ENCODE data around the gene BCL3.

Gene BCL3

GRCh38 chr19:44785271-44785670, 36.8 kb downstream of the BCL3 start:
- WGBS, 2 experiments = 87 to 93% methylated on average over 3 of the region's 3 CpGs
- Histone ChIP-seq H3K4me1 (ENCODE audit: control insufficient read depth, insufficient read depth, low read length) (no peaks in the 10 kb centered on the region), H3K27me3 (ENCODE audit: control insufficient read depth, insufficient read depth, low read length, poor library complexity, severe bottlenecking) (no peaks in the 10 kb centered on the region), H3K4me3 (ENCODE audit: insufficient read depth, low read depth, low read length) (no peak overlapping the region), H3K36me3 (ENCODE audit: control insufficient read depth, insufficient read depth, low read length) (no peaks in the 10 kb centered on the region), H3K27ac (ENCODE audit: insufficient read depth, low read depth, low read length, poor library complexity, severe bottlenecking) (no peak overlapping the region), H3K9me3 (ENCODE audit: control insufficient read depth, low read length) (no peaks in the 10 kb centered on the region)

- no peaks in the 10 kb centered on the region for H3K9me3 ChIP-seq (ENCODE audit: control insufficient read depth, low read length)
- no peaks in the 10 kb centered on the region for H3K36me3 ChIP-seq (ENCODE audit: control insufficient read depth, insufficient read depth, low read length)
- H3K27me3 ChIP-seq (ENCODE audit: control insufficient read depth, insufficient read depth, low read length, poor library complexity, severe bottlenecking) = no peaks in the 10 kb centered on the region
- WGBS, 2 experiments = 91 to 95% methylated on average over 15 of the region's 15 CpGs
- no peak overlapping the region for H3K27ac ChIP-seq (ENCODE audit: insufficient read depth, low read depth, low read length, poor library complexity, severe bottlenecking)
- no peak overlapping the region for H3K4me3 ChIP-seq (ENCODE audit: insufficient read depth, low read depth, low read length)
- H3K4me1 ChIP-seq (ENCODE audit: control insufficient read depth, insufficient read depth, low read length) = no peaks in the 10 kb centered on the region
Measured at GRCh38 chr19:44785993-44786392, 37.5 kb downstream of the BCL3 start.

- no peaks in the 10 kb centered on the region for H3K4me1 ChIP-seq (ENCODE audit: control insufficient read depth, insufficient read depth, low read length)
- H3K27me3 ChIP-seq (ENCODE audit: control insufficient read depth, insufficient read depth, low read length, poor library complexity, severe bottlenecking) = no peaks in the 10 kb centered on the region
- 92 to 95% methylated on average over 6 of the region's 6 CpGs for WGBS, 2 experiments
- no peaks in the 10 kb centered on the region for H3K36me3 ChIP-seq (ENCODE audit: control insufficient read depth, insufficient read depth, low read length)
- H3K4me3 ChIP-seq (ENCODE audit: insufficient read depth, low read depth, low read length) = no peak overlapping the region
- no peaks in the 10 kb centered on the region for H3K9me3 ChIP-seq (ENCODE audit: control insufficient read depth, low read length)
- H3K27ac ChIP-seq (ENCODE audit: insufficient read depth, low read depth, low read length, poor library complexity, severe bottlenecking) = no peak overlapping the region
Measured at GRCh38 chr19:44788971-44789370, 40.5 kb downstream of the BCL3 start.

GRCh38 chr19:44789943-44790483, 41.5 kb downstream of the BCL3 start:
- WGBS, 2 experiments = 94% methylated on average over 12 of the region's 13 CpGs
- no peaks in the 10 kb centered on the region for H3K36me3 ChIP-seq (ENCODE audit: control insufficient read depth, insufficient read depth, low read length)
- H3K27me3 ChIP-seq (ENCODE audit: control insufficient read depth, insufficient read depth, low read length, poor library complexity, severe bottlenecking) = no peaks in the 10 kb centered on the region
- no peaks in the 10 kb centered on the region for H3K9me3 ChIP-seq (ENCODE audit: control insufficient read depth, low read length)
- no peak overlapping the region for H3K27ac ChIP-seq (ENCODE audit: insufficient read depth, low read depth, low read length, poor library complexity, severe bottlenecking)
- H3K4me1 ChIP-seq (ENCODE audit: control insufficient read depth, insufficient read depth, low read length) = no peaks in the 10 kb centered on the region
- H3K4me3 ChIP-seq (ENCODE audit: insufficient read depth, low read depth, low read length) = no peak overlapping the region

- 90 to 92% methylated on average over 9 of the region's 9 CpGs for WGBS, 2 experiments
Measured at GRCh38 chr19:44792281-44792680, 43.8 kb downstream of the BCL3 start.

GRCh38 chr19:44794610-44795009, 46.1 kb downstream of the BCL3 start:
- no peaks in the 10 kb centered on the region for H3K9me3 ChIP-seq (ENCODE audit: control insufficient read depth, low read length)
- no peaks in the 10 kb centered on the region for H3K36me3 ChIP-seq (ENCODE audit: control insufficient read depth, insufficient read depth, low read length)
- 92 to 93% methylated on average over 4 of the region's 4 CpGs for WGBS, 2 experiments
- H3K27me3 ChIP-seq (ENCODE audit: control insufficient read depth, insufficient read depth, low read length, poor library complexity, severe bottlenecking) = no peaks in the 10 kb centered on the region
- no peak overlapping the region for H3K27ac ChIP-seq (ENCODE audit: insufficient read depth, low read depth, low read length, poor library complexity, severe bottlenecking)
- no peak overlapping the region for H3K4me3 ChIP-seq (ENCODE audit: insufficient read depth, low read depth, low read length)
- H3K4me1 ChIP-seq (ENCODE audit: control insufficient read depth, insufficient read depth, low read length) = no peaks in the 10 kb centered on the region

More at GRCh38 chr19:44792281-44792680, 43.8 kb downstream of the BCL3 start:
- no peak overlapping the region for H3K27ac ChIP-seq (ENCODE audit: insufficient read depth, low read depth, low read length, poor library complexity, severe bottlenecking)
- H3K9me3 ChIP-seq (ENCODE audit: control insufficient read depth, low read length) = no peaks in the 10 kb centered on the region
- H3K36me3 ChIP-seq (ENCODE audit: control insufficient read depth, insufficient read depth, low read length) = no peaks in the 10 kb centered on the region
- H3K4me3 ChIP-seq (ENCODE audit: insufficient read depth, low read depth, low read length) = no peak overlapping the region
- H3K4me1 ChIP-seq (ENCODE audit: control insufficient read depth, insufficient read depth, low read length) = no peaks in the 10 kb centered on the region
- no peaks in the 10 kb centered on the region for H3K27me3 ChIP-seq (ENCODE audit: control insufficient read depth, insufficient read depth, low read length, poor library complexity, severe bottlenecking)

GRCh38 chr19:44795398-44795987, 47.0 kb downstream of the BCL3 start:
- Histone ChIP-seq H3K27me3 (ENCODE audit: control insufficient read depth, insufficient read depth, low read length, poor library complexity, severe bottlenecking) (no peaks in the 10 kb centered on the region), H3K4me1 (ENCODE audit: control insufficient read depth, insufficient read depth, low read length) (no peaks in the 10 kb centered on the region), H3K36me3 (ENCODE audit: control insufficient read depth, insufficient read depth, low read length) (no peaks in the 10 kb centered on the region), H3K9me3 (ENCODE audit: control insufficient read depth, low read length) (no peaks in the 10 kb centered on the region), H3K27ac (ENCODE audit: insufficient read depth, low read depth, low read length, poor library complexity, severe bottlenecking) (no peak overlapping the region), H3K4me3 (ENCODE audit: insufficient read depth, low read depth, low read length) (no peak overlapping the region)
- WGBS, 2 experiments = 94 to 97% methylated on average over 13 of the region's 13 CpGs

- Histone ChIP-seq H3K36me3 (ENCODE audit: control insufficient read depth, insufficient read depth, low read length) (no peaks in the 10 kb centered on the region), H3K9me3 (ENCODE audit: control insufficient read depth, low read length) (no peaks in the 10 kb centered on the region), H3K27ac (ENCODE audit: insufficient read depth, low read depth, low read length, poor library complexity, severe bottlenecking) (no peak overlapping the region), H3K27me3 (ENCODE audit: control insufficient read depth, insufficient read depth, low read length, poor library complexity, severe bottlenecking) (no peaks in the 10 kb centered on the region), H3K4me1 (ENCODE audit: control insufficient read depth, insufficient read depth, low read length) (no peaks in the 10 kb centered on the region), H3K4me3 (ENCODE audit: insufficient read depth, low read depth, low read length) (no peak overlapping the region)
- 29 to 32% methylated on average over 12 of the region's 12 CpGs for WGBS, 2 experiments
Measured at GRCh38 chr19:44796701-44797115, 48.2 kb downstream of the BCL3 start.

- Histone ChIP-seq H3K4me1 (ENCODE audit: control insufficient read depth, insufficient read depth, low read length) (no peaks in the 10 kb centered on the region), H3K36me3 (ENCODE audit: control insufficient read depth, insufficient read depth, low read length) (no peaks in the 10 kb centered on the region), H3K9me3 (ENCODE audit: control insufficient read depth, low read length) (no peaks in the 10 kb centered on the region), H3K27ac (ENCODE audit: insufficient read depth, low read depth, low read length, poor library complexity, severe bottlenecking) (no peak overlapping the region), H3K27me3 (ENCODE audit: control insufficient read depth, insufficient read depth, low read length, poor library complexity, severe bottlenecking) (no peaks in the 10 kb centered on the region), H3K4me3 (ENCODE audit: insufficient read depth, low read depth, low read length) (no peak overlapping the region)
- 79% methylated on average over 10 of the region's 10 CpGs for WGBS, 2 experiments
Measured at GRCh38 chr19:44799627-44800346, 51.3 kb downstream of the BCL3 start.

- 17 to 18% methylated on average over 3 of the region's 3 CpGs for WGBS, 2 experiments
Measured at GRCh38 chr19:44800461-44800860, 52.0 kb downstream of the BCL3 start.

More at GRCh38 chr19:44800461-44800860, 52.0 kb downstream of the BCL3 start:
- H3K27ac ChIP-seq (ENCODE audit: insufficient read depth, low read depth, low read length, poor library complexity, severe bottlenecking) = no peak overlapping the region
- H3K9me3 ChIP-seq (ENCODE audit: control insufficient read depth, low read length) = no peaks in the 10 kb centered on the region
- H3K36me3 ChIP-seq (ENCODE audit: control insufficient read depth, insufficient read depth, low read length) = no peaks in the 10 kb centered on the region
- H3K27me3 ChIP-seq (ENCODE audit: control insufficient read depth, insufficient read depth, low read length, poor library complexity, severe bottlenecking) = no peaks in the 10 kb centered on the region
- H3K4me3 ChIP-seq (ENCODE audit: insufficient read depth, low read depth, low read length) = no peak overlapping the region
- H3K4me1 ChIP-seq (ENCODE audit: control insufficient read depth, insufficient read depth, low read length) = no peaks in the 10 kb centered on the region

Data from ectodermal cell (in vitro differentiated cells).